GM19395 (cell line): ENCODE data around the gene CMPK1.
"Not testable (repeated sequence)": the region's sequence is repeated elsewhere in the genome, so short reads cannot be mapped to it uniquely, and the experiment has no call there.

Experiments used
- ATAC-seq: cut with Tn5 transposase; IDR thresholded peaks from one replicate; pipeline ENCODE4 v1.9.1; 2021; ENCODE audit warnings: mild to moderate bottlenecking, moderate library complexity; ENCODE audit not compliant: unreplicated experiment

The CMPK1 gene

DNA sequence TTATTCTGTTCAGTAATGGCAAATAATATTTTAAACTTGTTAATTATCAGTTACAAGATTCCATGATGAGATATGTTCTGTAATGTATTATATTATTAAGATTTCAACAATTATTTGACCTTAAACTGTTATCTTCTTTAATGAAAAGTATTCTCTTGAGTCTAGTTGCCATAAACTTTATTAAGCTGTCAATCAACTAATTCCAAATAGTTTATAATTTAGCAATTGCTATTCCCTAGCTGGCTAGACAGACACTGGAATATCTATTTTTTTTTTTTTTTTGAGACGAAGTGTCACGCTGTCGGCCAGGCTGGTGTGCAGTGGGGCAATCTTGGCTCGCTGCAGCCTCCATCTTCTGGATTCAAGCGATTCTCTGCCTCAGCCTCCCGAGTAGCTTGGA lies 3.8 kb downstream of the CMPK1 start:
- ATAC-seq, result no peak

DNA sequence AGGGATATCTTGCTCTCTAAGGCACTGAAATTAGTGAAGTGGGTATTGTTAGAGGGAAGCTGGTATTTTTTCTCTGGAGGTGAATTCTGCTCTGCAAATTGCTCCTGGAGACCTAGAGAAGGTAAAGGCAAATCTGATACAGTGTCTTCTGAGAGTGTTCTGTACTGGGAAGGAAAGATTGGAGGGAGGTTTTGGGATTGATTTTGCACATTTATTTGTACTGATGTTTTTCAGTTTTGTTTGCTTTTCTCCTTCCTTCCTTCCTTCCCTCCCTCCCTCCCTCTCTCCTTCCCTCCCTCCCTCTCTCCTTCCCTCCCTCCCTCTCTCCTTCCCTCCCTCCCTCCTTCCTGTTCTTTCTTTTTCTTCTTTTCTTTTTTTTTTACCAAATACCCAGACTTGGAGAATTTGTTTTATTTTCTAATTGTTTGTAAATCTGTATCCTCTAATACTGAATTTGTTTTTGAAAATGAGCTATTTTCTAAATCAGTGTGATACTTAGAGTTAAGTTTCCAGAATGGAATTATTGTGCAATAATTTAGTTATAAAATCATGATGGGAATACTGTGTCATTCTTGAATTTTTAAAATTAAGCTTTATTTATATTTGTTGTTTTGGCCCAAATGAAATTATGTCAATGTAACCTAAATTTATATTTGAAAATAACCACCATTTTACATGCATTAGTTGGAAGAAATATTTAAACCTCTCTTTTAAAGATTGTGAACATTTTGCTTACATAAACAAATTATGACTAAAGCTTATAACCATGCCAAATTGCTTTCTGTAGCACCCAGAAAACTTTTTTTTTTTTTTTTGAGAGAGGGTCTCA lies 4.9 kb downstream of the CMPK1 start:
- no peak for ATAC-seq

- no peak for ATAC-seq
Observed at GRCh38 chr1:47340227-47340626, 6.6 kb downstream of the CMPK1 start.

- not testable (repeated sequence) for ATAC-seq
Observed at GRCh38 chr1:47346979-47347378, 13.4 kb downstream of the CMPK1 start.

DNA sequence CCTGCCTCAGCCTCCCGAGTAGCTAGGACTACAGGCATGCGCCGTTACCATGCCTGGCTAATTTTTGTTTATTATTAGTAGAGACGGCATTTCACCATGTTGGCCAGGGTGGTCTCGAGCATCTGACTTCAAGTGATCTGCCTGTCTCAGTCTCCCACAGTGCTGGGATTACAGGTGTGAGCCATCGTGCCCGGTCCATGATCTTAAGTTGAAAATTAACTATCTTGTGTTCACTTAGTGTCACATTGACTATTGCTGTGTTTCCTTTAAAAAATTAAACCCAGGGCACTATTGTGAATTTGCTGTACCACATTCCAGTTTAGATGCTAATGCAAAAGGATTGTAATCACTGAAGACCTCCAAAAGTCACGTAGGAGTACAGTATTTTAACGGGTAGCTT lies 14.1 kb downstream of the CMPK1 start:
- ATAC-seq, result no peak

GRCh38 chr1:47348246-47348645 lies 14.7 kb downstream of the CMPK1 start:
- ATAC-seq, result no peak

DNA sequence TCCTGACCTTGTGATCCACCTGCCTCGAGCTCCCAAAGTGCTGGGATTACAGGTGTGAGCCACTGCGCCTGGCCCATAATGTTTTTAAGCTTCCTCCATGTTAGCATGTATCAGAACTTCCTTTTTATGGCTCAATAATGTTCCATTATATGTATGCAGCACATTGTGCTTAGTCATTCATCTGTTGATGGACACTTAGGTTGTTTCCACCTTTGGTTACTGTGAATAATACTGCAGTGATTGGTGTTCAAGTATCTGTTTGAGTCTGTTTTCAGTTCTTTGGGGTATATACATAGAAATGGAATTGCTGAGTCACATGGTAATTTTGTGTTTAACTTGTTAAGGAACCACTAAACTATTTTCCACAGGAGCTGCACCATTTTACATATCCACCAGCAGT lies 17.7 kb downstream of the CMPK1 start:
- ATAC-seq, result peak; percentile 92

- no peak for ATAC-seq
Observed at GRCh38 chr1:47361380-47361779, 27.8 kb downstream of the CMPK1 start.

- ATAC-seq, result no peak
Observed at GRCh38 chr1:47362828-47363227, 29.2 kb downstream of the CMPK1 start.

- no peak for ATAC-seq
Observed at GRCh38 chr1:47367651-47368050, 34.1 kb downstream of the CMPK1 start.

- ATAC-seq, result no peak
Observed at GRCh38 chr1:47371016-47371517, 37.5 kb downstream of the CMPK1 start.

GRCh38 chr1:47374501-47374900 lies 40.9 kb downstream of the CMPK1 start:
- ATAC-seq, result no peak

DNA sequence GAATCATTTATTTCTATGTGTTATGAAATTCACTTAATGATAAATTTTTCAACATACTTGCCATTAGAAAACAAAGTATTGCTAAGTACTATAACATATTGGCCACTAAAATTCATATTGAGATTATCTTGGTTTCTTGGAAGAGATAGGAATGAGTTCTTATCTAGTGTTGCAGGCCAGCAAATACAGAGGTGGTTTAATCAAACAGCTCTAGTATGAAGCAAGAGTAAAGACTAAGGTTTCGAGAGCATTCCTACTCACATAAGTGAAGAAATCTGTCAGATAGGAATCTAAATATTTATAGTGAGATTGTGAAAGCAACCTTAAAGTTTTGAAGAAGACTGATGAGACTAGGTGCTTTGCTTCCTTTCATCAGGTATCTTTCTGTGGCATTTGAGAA lies 44.6 kb downstream of the CMPK1 start:
- no peak for ATAC-seq

GRCh38 chr1:47380699-47381098 lies 47.1 kb downstream of the CMPK1 start:
- ATAC-seq, result no peak

DNA sequence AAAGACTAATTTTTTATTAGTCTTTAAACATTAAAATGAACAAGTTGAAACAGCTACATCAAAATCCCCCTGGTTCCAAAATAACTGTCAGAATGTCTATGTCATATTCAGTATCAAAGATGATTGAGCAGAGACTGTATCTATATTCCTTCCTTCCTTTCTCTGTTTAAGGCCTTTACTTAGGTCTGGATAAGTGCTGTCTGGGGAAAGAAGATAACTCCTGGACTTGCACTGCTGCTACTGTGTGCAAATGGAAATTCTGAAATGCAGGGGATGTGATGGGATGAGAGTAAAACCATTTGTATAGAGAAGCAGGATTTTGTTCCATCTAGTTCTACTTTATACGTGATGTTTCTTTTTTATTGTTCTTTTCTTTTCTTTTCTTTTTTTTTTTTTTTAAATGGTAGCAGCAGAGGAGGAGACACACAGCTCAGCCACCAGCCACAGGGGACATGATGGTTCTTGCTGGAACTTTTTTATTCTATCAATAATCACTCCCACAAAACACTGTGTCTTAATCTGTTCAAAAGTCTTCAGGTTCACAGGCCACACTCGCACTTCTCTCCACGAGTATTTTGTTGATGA lies 48.9 kb downstream of the CMPK1 start:
- ATAC-seq, result no peak

- ATAC-seq, result no peak
Observed at GRCh38 chr1:47384083-47384482, 50.5 kb downstream of the CMPK1 start.

- no peak for ATAC-seq
Observed at GRCh38 chr1:47385020-47385419, 51.4 kb downstream of the CMPK1 start.

DNA sequence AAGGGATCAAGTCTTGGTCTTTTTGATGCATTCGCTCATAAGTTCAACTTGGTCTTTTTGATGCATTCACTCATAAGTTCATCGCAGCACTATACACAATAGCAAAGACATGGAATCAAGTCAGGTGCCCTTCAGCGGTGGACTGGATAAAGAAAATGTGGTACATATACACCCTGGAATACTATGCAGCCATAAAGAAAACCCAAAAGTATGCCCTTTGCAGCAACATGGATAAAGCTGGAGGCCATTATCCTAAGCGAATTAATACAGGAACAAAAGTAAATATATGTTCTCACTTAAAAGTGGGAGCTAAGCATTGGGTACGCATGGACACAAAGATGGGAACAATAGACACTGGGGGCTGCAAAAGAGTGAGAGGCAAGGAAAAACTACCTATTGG lies 52.7 kb downstream of the CMPK1 start:
- no peak for ATAC-seq

DNA sequence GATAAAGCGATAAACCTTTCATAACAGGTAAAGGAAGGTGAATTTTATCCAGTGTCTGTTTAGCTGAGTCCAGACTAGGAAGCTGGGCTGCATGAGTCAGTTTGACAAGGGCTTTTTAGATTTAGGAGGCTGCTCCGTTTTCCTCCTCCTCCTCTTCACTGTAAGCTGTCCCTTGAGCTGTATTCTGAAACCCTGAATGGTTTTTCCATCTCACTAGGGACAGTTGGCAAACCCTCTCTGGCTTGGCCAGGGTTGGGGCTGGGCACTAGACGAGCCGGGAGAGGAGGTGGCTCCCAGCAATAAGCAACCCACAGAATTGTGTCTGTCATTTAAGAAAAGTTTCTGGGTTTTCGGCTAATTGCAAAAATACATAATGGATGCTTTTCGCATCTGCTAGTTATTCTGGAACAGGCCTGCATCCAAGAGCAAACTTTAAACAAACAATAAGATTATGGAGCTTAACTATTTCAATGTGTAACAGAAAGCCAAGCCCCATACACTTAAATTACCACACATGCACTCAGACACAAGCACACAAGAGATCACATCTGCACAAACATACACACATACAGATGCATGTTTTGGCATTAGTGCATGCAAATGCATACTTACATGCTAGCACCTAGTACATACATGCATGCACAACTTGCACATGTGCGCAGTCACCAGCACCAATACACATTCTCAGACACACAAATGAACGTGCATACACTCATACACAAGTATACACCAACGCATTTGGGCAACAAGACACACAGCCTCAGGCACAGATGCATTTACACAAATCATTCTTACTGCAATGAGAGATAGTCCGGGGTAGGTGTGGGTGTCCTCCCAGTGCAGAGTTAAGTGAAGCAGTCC lies 54.7 kb downstream of the CMPK1 start:
- ATAC-seq, result no peak

- ATAC-seq, result peak; percentile 81
Observed at GRCh38 chr1:47388891-47389238, 55.3 kb downstream of the CMPK1 start.

- no peak for ATAC-seq
Observed at GRCh38 chr1:47389731-47390130, 56.1 kb downstream of the CMPK1 start.

- no peak for ATAC-seq
Observed at GRCh38 chr1:47390843-47391242, 57.3 kb downstream of the CMPK1 start.
